NB4 (cell line): Measurements from ENCODE around the gene KATNBL1.

ENCODE experiments used
- CTCF ChIP-seq: IDR thresholded peaks from one replicate; pipeline ENCODE4 v1.5.1; 2012; ENCODE audit warnings: low read depth, low read length
- MAX ChIP-seq: IDR thresholded peaks from 2 replicates; pipeline ENCODE4 v1.6.1; 2011; ENCODE audit warnings: low read depth, low read length
- MYC ChIP-seq: IDR thresholded peaks from 2 replicates; pipeline ENCODE4 v1.6.1; 2011; ENCODE audit warnings: low read depth, low read length
- POLR2A ChIP-seq: IDR thresholded peaks from 2 replicates; pipeline ENCODE4 v1.6.1; 2011; ENCODE audit warnings: mild to moderate bottlenecking; ENCODE audit not compliant: insufficient read length; ENCODE audit errors: extremely low read depth

- TF ChIP-seq MYC (no peak), CTCF (no peak), MAX (no peak), POLR2A (no peak)
Measured at GRCh38 chr15:34217587-34218225, 7.8 kb upstream of the KATNBL1 start.
